Transverse colon (tissue), 4 donors: ENCODE data around the gene TENT4B.
"Not testable (repeated sequence)": the region's sequence is repeated elsewhere in the genome, so short reads cannot be mapped to it uniquely, and the experiment has no call there.

Experiments
- POLR2AphosphoS5 ChIP-seq, 3 donors: sonication (generic); formaldehyde crosslinking; IDR thresholded peaks; one replicate each; pipeline ENCODE4 v1.6.1; 2016; ENCODE audit warnings: antibody characterized with exemption in 3 of 3
- TF ChIP-seq, protein P1 (sequence below), 5 experiments: fragments of 200-600 bp in 3 of 5; fragments of 450-650 bp in 2 of 5; sonication (generic) in 3 of 5; IDR thresholded peaks; 1 replicate in 2 of 5; 2 replicates in 3 of 5; pipeline ENCODE4 v1.5.1; 2016 to 2017; ENCODE audit warnings: antibody characterized with exemption in 5 of 5, inconsistent platforms in 3 of 5, mild to moderate bottlenecking in 2 of 5, moderate library complexity in 1 of 5

GRCh38 chr16:50243024-50243423 is 89.9 kb downstream of the TENT4B start:
- TF ChIP-seq, protein P1, sequence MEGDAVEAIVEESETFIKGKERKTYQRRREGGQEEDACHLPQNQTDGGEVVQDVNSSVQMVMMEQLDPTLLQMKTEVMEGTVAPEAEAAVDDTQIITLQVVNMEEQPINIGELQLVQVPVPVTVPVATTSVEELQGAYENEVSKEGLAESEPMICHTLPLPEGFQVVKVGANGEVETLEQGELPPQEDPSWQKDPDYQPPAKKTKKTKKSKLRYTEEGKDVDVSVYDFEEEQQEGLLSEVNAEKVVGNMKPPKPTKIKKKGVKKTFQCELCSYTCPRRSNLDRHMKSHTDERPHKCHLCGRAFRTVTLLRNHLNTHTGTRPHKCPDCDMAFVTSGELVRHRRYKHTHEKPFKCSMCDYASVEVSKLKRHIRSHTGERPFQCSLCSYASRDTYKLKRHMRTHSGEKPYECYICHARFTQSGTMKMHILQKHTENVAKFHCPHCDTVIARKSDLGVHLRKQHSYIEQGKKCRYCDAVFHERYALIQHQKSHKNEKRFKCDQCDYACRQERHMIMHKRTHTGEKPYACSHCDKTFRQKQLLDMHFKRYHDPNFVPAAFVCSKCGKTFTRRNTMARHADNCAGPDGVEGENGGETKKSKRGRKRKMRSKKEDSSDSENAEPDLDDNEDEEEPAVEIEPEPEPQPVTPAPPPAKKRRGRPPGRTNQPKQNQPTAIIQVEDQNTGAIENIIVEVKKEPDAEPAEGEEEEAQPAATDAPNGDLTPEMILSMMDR (IDR thresholded peaks at IDR 0.05) = not testable (repeated sequence)
- TF ChIP-seq POLR2AphosphoS5 (IDR thresholded peaks at IDR 0.05) = not testable (repeated sequence)
